ENCODE measurements around the gene ARRB2. TPM values are rescaled to one million over a fixed set of nuclear protein-coding genes. Genes with fewer than 3 reads are reported as not detected.

The ARRB2 gene
- total RNA-seq, 2 donors from 2014 or later: 9.0 to 22.9 TPM

DNA sequence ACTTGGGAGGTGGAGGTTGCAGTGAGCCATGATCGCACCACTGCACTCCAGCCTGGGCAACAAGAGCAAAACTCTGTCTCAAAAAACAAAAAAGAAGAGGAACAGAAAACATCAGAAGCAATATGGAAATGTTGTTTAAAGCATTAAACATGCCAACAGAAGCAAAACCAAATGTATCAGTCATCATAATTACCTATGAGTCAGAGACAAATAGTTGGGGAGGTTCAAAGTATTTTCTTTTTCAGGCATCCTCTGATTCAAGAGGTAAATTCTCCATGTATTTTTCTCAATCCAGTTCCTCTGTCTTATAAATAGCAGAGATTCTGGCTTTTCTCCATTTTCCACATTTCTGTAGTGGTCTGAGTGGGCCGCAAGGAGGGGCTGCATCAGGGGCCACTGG is 59.2 kb downstream of the ARRB2 start:
- TF ChIP-seq, protein P1, sequence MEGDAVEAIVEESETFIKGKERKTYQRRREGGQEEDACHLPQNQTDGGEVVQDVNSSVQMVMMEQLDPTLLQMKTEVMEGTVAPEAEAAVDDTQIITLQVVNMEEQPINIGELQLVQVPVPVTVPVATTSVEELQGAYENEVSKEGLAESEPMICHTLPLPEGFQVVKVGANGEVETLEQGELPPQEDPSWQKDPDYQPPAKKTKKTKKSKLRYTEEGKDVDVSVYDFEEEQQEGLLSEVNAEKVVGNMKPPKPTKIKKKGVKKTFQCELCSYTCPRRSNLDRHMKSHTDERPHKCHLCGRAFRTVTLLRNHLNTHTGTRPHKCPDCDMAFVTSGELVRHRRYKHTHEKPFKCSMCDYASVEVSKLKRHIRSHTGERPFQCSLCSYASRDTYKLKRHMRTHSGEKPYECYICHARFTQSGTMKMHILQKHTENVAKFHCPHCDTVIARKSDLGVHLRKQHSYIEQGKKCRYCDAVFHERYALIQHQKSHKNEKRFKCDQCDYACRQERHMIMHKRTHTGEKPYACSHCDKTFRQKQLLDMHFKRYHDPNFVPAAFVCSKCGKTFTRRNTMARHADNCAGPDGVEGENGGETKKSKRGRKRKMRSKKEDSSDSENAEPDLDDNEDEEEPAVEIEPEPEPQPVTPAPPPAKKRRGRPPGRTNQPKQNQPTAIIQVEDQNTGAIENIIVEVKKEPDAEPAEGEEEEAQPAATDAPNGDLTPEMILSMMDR (IDR thresholded peaks at IDR 0.05): no peak
- Histone ChIP-seq H3K27ac (no peak overlapping the region), H3K9me3 (no peaks in the 10 kb centered on the region), H3K4me1 (no peaks in the 10 kb centered on the region), H3K27me3 (no peaks in the 10 kb centered on the region), H3K4me3 (no peak overlapping the region), H3K36me3 (no peaks in the 10 kb centered on the region)
- no peak for DNase-seq (ENCODE audit: low spot score)

Other genes with a start within 250 kb of the ARRB2 start
- gene SPNS2, start 211.8 kb upstream of the ARRB2 start, total RNA-seq: 10 to 100 TPM in 1 of 2 donors, 1 to 10 TPM in 1; 7.2 to 16.8 TPM
- gene MYBBP1A, start 155.2 kb upstream of the ARRB2 start, total RNA-seq: 10 to 100 TPM; 19.6 to 25.8 TPM
- gene GGT6, start 150.1 kb upstream of the ARRB2 start, total RNA-seq: not detected
- gene SMTNL2, start 126.1 kb upstream of the ARRB2 start, total RNA-seq: 10 to 100 TPM; 21.1 to 41.6 TPM
- gene ALOX15, start 69.0 kb upstream of the ARRB2 start, total RNA-seq: 10 to 100 TPM; 16.9 to 65.0 TPM
- gene PELP1, start 6.5 kb upstream of the ARRB2 start, total RNA-seq: 10 to 100 TPM; 14.6 to 22.3 TPM
- gene MED11, start 20.8 kb downstream of the ARRB2 start, total RNA-seq: 10 to 100 TPM; 25.1 to 31.2 TPM
- under 1 TPM in 1 of 2 donors, not detected in 1; 0.31 TPM for gene ZMYND15, start 29.2 kb downstream of the ARRB2 start, total RNA-seq
- 10 to 100 TPM in 1 of 2 donors, 1 to 10 TPM in 1; 5.2 to 12.4 TPM for gene CXCL16, start 29.3 kb downstream of the ARRB2 start, total RNA-seq
- gene TM4SF5, start 61.3 kb downstream of the ARRB2 start, total RNA-seq: not detected
- gene VMO1, start 75.7 kb downstream of the ARRB2 start, total RNA-seq: 1 to 10 TPM in 1 of 2 donors, not detected in 1; 3.9 TPM
- gene GLTPD2, start 78.3 kb downstream of the ARRB2 start, total RNA-seq: not detected
- 100 to 1,000 TPM; 153 to 201 TPM for gene PSMB6, start 85.5 kb downstream of the ARRB2 start, total RNA-seq
- 1 to 10 TPM; 5.5 to 6.7 TPM for gene PLD2, start 96.5 kb downstream of the ARRB2 start, total RNA-seq
- gene MINK1, start 122.7 kb downstream of the ARRB2 start, total RNA-seq: 10 to 100 TPM; 20.9 to 22.2 TPM
- gene C17orf107, start 188.9 kb downstream of the ARRB2 start, total RNA-seq: 1 to 10 TPM; 1.7 to 4.2 TPM
- gene CHRNE, start 192.5 kb downstream of the ARRB2 start, total RNA-seq: 100 to 1,000 TPM in 1 of 2 donors, 10 to 100 TPM in 1; 49.3 to 167 TPM
- not detected for gene GP1BA, start 221.6 kb downstream of the ARRB2 start, total RNA-seq
- 100 to 1,000 TPM in 1 of 2 donors, 10 to 100 TPM in 1; 99.5 to 188 TPM for gene SLC25A11, start 229.4 kb downstream of the ARRB2 start, total RNA-seq
- 10 to 100 TPM; 66.9 to 68.6 TPM for gene RNF167, start 229.6 kb downstream of the ARRB2 start, total RNA-seq
- gene PFN1, start 237.9 kb downstream of the ARRB2 start, total RNA-seq: 100 to 1,000 TPM; 218 to 425 TPM
- gene ENO3, start 240.5 kb downstream of the ARRB2 start, total RNA-seq: 100 to 1,000 TPM; 235 to 563 TPM